ENCODE results near the gene TMEM14B. TPM values are rescaled to one million over a fixed set of nuclear protein-coding genes. Genes with fewer than 3 reads are reported as not detected.

Gene TMEM14B
- total and polyA plus RNA-seq, 9 of the 15 experiments (the other 6 are each of a cell fraction or from before 2014, with no cell fraction given), result 174 to 862 (median 263) TPM

DNA sequence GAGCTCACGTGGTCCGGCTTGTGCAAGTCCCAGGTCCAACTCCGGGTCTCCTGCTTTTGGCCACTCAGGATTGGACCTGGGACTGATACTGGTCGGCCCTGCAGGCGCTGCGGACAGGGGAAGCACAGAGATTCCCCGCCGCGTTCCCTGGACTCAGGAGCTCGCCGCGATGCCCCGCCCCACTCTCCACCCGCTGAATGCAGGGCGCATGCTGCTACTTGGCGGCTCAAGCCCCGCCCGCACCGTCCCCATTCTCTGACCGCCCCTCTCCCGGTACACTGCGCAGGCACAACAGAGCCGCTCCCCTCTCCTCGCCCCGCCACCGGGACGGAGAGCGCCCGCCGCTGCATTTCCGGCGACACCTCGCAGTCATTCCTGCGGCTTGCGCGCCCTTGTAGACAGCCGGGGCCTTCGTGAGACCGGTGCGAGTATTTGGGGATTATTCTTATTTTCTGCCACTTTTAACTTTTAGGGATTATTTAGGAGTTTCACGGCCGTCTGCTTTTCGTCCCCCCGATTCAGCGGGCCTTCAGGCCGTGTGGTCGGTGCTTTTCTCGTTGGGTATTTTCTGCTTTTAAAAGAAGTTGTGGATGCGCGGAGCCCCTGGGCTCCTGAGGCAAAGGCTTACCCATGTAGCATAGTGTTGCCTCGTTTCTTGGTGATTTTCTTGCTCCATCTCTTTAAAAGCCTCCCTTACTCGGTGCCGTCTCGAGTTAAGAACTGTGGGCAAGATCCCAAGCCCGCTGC, 24.6 kb upstream of the TMEM14B start, which contains the start of gene TMEM14C (continued):
- no peak for TF ChIP-seq NCOA2 (IDR thresholded peaks at IDR 0.05; ENCODE audit: partially characterized antibody in 2 of 2)
- TF ChIP-seq NR2C2 (CRISPR knock-in tag; IDR thresholded peaks at IDR 0.05), result no peak
- peak; percentile 10; the same call in 1 of the 2 replicates for TF ChIP-seq NR2C2 (tag; IDR thresholded peaks at IDR 0.05)
- no peak for TF ChIP-seq ZNF436 (CRISPR knock-in tag; IDR thresholded peaks at IDR 0.05)
- TF ChIP-seq ERF (CRISPR knock-in tag; IDR thresholded peaks at IDR 0.05), result no peak
- no peak for TF ChIP-seq ZNF217 (CRISPR knock-in tag; IDR thresholded peaks at IDR 0.05)
- TF ChIP-seq MYBL2 (IDR thresholded peaks at IDR 0.05; ENCODE audit: low read depth), result no peak
- no peak for TF ChIP-seq MYBL2 (CRISPR knock-in tag; IDR thresholded peaks at IDR 0.05; ENCODE audit: borderline replicate concordance)
- TF ChIP-seq, protein P1, sequence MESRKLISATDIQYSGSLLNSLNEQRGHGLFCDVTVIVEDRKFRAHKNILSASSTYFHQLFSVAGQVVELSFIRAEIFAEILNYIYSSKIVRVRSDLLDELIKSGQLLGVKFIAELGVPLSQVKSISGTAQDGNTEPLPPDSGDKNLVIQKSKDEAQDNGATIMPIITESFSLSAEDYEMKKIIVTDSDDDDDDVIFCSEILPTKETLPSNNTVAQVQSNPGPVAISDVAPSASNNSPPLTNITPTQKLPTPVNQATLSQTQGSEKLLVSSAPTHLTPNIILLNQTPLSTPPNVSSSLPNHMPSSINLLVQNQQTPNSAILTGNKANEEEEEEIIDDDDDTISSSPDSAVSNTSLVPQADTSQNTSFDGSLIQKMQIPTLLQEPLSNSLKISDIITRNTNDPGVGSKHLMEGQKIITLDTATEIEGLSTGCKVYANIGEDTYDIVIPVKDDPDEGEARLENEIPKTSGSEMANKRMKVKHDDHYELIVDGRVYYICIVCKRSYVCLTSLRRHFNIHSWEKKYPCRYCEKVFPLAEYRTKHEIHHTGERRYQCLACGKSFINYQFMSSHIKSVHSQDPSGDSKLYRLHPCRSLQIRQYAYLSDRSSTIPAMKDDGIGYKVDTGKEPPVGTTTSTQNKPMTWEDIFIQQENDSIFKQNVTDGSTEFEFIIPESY (CRISPR knock-in tag; IDR thresholded peaks at IDR 0.05), result peak; percentile 71
- no peak for TF ChIP-seq RHOXF2B (CRISPR knock-in tag; conservative IDR thresholded peaks at IDR 0.05)
- TF ChIP-seq, protein P2, sequence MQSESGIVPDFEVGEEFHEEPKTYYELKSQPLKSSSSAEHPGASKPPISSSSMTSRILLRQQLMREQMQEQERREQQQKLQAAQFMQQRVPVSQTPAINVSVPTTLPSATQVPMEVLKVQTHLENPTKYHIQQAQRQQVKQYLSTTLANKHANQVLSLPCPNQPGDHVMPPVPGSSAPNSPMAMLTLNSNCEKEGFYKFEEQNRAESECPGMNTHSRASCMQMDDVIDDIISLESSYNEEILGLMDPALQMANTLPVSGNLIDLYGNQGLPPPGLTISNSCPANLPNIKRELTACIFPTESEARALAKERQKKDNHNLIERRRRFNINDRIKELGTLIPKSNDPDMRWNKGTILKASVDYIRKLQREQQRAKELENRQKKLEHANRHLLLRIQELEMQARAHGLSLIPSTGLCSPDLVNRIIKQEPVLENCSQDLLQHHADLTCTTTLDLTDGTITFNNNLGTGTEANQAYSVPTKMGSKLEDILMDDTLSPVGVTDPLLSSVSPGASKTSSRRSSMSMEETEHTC (IDR thresholded peaks at IDR 0.05), result peak; percentile 39; the same call in 1 of the 2 replicates
- TF ChIP-seq, protein P3, sequence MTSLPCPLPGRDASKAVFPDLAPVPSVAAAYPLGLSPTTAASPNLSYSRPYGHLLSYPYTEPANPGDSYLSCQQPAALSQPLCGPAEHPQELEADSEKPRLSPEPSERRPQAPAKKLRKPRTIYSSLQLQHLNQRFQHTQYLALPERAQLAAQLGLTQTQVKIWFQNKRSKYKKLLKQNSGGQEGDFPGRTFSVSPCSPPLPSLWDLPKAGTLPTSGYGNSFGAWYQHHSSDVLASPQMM (CRISPR knock-in tag; IDR thresholded peaks at IDR 0.05), result no peak
- peak; percentile 39 for TF ChIP-seq JUN (IDR thresholded peaks at IDR 0.05; ENCODE audit: borderline replicate concordance, low read depth, low read length)
- TF ChIP-seq JUN (CRISPR knock-in tag; IDR thresholded peaks at IDR 0.05; ENCODE audit: borderline replicate concordance), result 0 out of 2 replicates have a peak, but pooled peaks have one; percentile 50
- TF ChIP-seq, protein P4, sequence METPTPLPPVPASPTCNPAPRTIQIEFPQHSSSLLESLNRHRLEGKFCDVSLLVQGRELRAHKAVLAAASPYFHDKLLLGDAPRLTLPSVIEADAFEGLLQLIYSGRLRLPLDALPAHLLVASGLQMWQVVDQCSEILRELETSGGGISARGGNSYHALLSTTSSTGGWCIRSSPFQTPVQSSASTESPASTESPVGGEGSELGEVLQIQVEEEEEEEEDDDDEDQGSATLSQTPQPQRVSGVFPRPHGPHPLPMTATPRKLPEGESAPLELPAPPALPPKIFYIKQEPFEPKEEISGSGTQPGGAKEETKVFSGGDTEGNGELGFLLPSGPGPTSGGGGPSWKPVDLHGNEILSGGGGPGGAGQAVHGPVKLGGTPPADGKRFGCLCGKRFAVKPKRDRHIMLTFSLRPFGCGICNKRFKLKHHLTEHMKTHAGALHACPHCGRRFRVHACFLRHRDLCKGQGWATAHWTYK (CRISPR knock-in tag; IDR thresholded peaks at IDR 0.05), result no peak
- TF ChIP-seq, protein P5, sequence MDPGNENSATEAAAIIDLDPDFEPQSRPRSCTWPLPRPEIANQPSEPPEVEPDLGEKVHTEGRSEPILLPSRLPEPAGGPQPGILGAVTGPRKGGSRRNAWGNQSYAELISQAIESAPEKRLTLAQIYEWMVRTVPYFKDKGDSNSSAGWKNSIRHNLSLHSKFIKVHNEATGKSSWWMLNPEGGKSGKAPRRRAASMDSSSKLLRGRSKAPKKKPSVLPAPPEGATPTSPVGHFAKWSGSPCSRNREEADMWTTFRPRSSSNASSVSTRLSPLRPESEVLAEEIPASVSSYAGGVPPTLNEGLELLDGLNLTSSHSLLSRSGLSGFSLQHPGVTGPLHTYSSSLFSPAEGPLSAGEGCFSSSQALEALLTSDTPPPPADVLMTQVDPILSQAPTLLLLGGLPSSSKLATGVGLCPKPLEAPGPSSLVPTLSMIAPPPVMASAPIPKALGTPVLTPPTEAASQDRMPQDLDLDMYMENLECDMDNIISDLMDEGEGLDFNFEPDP (CRISPR knock-in tag; IDR thresholded peaks at IDR 0.05), result no peak
- TF ChIP-seq, protein P6, sequence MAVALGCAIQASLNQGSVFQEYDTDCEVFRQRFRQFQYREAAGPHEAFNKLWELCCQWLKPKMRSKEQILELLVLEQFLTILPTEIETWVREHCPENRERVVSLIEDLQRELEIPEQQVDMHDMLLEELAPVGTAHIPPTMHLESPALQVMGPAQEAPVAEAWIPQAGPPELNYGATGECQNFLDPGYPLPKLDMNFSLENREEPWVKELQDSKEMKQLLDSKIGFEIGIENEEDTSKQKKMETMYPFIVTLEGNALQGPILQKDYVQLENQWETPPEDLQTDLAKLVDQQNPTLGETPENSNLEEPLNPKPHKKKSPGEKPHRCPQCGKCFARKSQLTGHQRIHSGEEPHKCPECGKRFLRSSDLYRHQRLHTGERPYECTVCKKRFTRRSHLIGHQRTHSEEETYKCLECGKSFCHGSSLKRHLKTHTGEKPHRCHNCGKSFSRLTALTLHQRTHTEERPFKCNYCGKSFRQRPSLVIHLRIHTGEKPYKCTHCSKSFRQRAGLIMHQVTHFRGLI (CRISPR knock-in tag; IDR thresholded peaks at IDR 0.05), result no peak
